Stimulated activated CD4-positive, alpha-beta T cell treated with anti-CD3 and anti-CD28 coated beads, Interleukin-1b, Interleukin-23, amount 100 ng/mL, for 1 hour (primary cell): Measurements from ENCODE around the gene S100A6.
A peak's percentile ranks its signal among the peaks of the same experiment; 100 is the strongest.

Source experiments
- DNase-seq, 2 donors: peaks; one replicate each; pipeline ENCODE4 v3.0.0-alpha.2; 2020; ENCODE audit warnings: low read depth in 2 of 2

The S100A6 gene

DNA sequence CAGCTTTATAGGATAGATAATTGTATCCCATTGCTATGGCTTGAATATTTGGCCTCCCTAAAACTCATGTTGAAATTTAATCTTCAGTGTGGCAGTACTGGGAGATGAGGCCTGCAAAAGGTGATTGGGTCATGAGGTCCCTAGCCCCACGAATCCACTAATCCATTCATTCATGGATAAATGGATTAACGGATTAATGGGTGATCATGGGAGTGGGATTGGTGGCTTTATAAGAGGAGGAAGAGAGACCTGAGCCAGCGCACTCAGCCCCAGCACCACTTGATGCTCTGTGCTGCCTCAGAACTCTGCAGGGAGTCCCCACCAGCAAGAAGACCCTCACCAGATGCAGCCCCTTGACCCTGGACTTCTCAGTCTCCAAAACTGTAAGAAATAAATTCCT, 32.0 kb downstream of the S100A6 start:
- no peak for DNase-seq

GRCh38 chr1:153498746-153499145, 37.0 kb downstream of the S100A6 start:
- no peak for DNase-seq

DNA sequence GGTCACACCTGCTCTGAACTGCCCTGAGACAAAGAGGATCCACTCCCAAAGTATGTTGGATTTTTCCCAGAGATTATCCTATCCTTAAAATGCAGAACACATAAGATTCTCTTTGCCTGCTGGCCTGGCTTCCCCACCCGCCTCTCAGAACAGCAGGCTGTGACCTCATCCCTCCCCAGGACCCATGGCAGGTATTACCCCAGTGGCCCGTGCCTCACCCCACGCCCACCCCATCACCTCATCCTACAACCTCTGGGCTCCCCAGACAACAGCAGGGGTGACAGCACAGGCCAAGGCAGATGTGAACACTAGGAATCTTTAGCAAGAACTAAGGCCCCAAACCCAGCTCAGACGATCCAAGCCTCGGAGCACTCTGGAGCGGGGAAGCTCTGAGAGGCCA, 40.3 kb downstream of the S100A6 start:
- DNase-seq = no peak

- peak; percentile 44 to 77 for DNase-seq
Measured at GRCh38 chr1:153494976-153495535, 40.7 kb downstream of the S100A6 start.

DNA sequence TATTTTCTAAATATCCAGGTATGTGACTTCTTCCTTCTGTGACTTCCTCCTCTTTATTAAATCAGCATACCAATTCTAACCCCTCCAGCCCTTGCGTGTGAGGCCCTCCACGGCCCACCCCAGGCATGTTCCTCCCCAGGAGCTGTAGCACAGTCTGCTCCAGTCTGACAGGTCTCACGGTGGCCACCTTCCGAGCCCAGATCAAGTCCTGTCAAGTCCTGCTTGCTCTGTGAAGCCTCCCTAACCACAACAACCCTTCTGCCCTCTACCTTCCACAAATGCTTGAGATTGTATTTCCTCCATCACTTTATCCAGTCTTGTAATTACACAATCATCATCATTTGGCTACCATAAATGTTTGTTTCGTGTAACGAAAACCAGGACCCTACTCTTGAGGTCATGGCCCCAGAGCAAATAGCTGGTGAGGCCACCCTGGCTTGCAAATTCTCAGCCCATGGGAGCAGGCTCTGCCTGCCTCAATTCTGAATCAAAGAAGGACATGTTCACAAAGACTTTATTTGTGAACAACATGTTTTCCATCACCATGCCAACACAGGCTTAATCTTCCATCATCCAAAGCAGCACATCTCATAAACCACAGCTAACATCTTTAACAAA, 42.3 kb downstream of the S100A6 start:
- no peak for DNase-seq

DNA sequence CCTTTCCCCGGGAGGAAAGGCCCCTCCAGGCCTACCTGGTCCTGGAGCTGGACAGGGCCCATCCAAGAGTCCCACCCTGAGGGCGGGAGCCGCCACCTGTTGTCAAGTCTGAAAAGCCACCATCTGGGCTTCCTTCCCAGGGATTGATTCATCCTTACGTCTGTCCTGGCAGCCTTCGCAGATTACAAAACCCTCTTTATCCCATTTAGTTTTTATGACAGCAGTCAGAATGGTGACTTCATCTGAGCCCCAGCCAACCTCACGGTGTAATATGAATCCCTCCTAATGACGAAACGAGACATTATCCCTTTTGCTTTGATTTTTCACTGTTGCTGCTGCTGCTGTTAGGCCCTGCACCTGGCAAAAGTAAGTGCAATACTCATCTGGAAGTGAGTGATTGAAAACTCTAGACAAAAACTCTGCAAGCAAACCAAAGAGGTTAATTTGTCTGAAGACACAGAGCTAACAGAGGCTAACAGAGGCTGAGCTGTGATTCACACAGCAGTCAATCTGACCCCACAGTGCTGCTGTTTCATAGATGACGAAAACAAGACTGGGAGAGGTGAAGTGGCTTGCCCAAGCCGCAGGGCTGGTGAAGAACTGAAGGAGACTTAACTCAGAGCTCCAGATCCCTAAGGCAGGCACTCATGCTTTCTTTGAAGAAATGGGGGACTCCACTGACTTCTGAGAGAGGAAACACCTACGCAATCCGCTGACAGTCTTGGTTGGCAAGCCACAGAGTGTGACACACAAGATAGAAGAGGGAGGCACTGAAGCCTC, 45.3 kb downstream of the S100A6 start:
- DNase-seq = no peak

DNA sequence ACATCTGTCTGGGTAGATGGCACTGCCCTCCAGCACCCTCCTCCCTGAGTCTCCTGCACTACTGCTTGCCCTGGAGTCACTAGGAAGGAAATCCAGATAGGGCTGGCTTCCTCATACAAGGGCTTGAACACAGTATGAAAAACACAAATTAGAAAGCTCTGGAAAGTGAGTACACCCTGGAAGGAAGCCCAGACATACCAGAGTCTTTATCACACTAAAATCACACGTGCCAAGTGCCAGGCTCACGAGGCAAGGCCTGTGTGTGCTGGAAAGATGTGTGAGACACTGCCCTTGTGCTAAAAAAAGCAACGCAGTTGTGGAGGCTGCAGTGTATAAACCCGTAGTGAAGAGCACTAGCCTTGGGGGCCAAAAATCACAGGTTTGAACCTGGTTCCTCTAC, 47.1 kb downstream of the S100A6 start:
- no peak for DNase-seq

DNA sequence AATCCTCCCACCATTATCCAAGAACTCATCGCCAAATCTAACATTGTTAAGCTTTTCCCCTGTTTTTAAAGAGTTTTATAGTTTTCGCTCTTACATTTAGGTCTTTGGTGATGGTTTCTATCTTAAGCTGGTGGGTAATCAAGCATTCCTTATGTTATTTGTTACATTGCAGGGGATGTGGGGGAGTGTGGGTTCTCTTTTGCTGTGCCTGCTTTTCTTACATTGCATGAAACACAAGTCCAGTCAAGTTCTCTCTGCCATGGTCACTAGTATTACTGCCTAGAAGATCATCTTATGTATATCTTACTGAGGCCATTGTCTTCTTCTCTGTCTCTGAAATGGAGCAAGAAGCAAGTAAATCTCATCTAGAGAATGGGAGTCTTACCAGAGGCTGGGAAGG, 48.1 kb downstream of the S100A6 start:
- no peak for DNase-seq

GRCh38 chr1:153485863-153486262, 49.9 kb downstream of the S100A6 start:
- DNase-seq = no peak
